ENCODE data around the gene SSTR5.

The SSTR5 gene

DNA sequence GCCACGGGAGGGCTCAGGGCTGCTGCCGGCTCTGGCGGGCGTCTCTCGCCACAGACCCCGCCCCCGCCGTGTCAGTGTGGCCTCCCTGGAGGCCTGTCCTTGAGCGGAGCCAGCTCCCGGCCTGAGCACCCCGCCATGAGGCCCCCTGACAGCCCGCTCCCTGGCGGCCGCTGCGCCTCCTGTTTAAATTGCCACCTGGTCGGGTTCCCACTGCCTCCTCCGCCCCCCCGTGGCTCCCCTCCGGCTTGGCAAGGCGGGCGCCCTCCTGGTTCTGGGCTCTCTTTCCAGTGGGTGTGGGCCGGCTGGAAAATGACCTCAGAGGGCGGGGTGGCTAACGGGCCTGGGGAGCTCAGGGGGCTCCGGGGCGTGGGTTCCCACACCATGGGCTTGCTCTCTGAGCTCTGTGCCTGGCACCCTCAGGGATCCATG lies 42.1 kb upstream of the SSTR5 start:
- no peak for TF ChIP-seq TAF1 (IDR thresholded peaks at IDR 0.05; ENCODE audit: borderline replicate concordance, insufficient read depth, low read length)
- TF ChIP-seq SIN3A (IDR thresholded peaks at IDR 0.05; ENCODE audit: borderline replicate concordance, insufficient read depth, low read length) = no peak
- no peak for TF ChIP-seq FOXP2 (optimal IDR thresholded peaks at IDR 0.05; ENCODE audit: borderline replicate concordance, extremely low read depth, extremely low read length, insufficient read depth)
- TF ChIP-seq, protein P1, sequence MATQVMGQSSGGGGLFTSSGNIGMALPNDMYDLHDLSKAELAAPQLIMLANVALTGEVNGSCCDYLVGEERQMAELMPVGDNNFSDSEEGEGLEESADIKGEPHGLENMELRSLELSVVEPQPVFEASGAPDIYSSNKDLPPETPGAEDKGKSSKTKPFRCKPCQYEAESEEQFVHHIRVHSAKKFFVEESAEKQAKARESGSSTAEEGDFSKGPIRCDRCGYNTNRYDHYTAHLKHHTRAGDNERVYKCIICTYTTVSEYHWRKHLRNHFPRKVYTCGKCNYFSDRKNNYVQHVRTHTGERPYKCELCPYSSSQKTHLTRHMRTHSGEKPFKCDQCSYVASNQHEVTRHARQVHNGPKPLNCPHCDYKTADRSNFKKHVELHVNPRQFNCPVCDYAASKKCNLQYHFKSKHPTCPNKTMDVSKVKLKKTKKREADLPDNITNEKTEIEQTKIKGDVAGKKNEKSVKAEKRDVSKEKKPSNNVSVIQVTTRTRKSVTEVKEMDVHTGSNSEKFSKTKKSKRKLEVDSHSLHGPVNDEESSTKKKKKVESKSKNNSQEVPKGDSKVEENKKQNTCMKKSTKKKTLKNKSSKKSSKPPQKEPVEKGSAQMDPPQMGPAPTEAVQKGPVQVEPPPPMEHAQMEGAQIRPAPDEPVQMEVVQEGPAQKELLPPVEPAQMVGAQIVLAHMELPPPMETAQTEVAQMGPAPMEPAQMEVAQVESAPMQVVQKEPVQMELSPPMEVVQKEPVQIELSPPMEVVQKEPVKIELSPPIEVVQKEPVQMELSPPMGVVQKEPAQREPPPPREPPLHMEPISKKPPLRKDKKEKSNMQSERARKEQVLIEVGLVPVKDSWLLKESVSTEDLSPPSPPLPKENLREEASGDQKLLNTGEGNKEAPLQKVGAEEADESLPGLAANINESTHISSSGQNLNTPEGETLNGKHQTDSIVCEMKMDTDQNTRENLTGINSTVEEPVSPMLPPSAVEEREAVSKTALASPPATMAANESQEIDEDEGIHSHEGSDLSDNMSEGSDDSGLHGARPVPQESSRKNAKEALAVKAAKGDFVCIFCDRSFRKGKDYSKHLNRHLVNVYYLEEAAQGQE (IDR thresholded peaks at IDR 0.05; ENCODE audit: insufficient read depth in 1 of 2, low read depth in 2 of 2, low read length in 2 of 2) = no peak
- no peak for TF ChIP-seq POLR2AphosphoS5 (IDR thresholded peaks at IDR 0.05; ENCODE audit: low read depth, low read length)

DNA sequence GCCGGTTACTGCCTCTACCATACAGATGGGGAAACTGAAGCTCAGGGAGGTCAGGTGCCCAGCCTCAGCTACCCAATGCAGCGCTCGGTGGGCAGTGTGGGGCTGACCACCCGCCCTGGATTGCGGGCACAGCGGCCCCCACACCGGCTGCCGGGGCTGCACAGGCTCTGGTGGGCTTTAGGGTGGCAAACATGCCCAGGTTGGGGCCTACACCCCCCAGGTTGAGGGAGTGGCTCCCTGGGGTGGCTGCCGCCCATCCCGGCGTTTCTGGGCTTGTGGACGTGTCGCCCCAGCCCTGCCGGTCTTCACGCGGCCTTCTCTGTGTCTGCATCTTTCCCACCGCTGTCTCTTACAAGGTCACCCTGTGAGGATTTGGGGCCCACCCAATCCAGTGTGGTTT lies 40.9 kb upstream of the SSTR5 start:
- TF ChIP-seq TAF1 (IDR thresholded peaks at IDR 0.05; ENCODE audit: borderline replicate concordance, insufficient read depth, low read length) = no peak
- no peak for TF ChIP-seq FOXP2 (optimal IDR thresholded peaks at IDR 0.05; ENCODE audit: borderline replicate concordance, extremely low read depth, extremely low read length, insufficient read depth)
- TF ChIP-seq, protein P1 (IDR thresholded peaks at IDR 0.05; ENCODE audit: insufficient read depth in 1 of 2, low read depth in 2 of 2, low read length in 2 of 2) = no peak
- no peak for TF ChIP-seq SIN3A (IDR thresholded peaks at IDR 0.05; ENCODE audit: borderline replicate concordance, insufficient read depth, low read length)
- no peak for TF ChIP-seq POLR2AphosphoS5 (IDR thresholded peaks at IDR 0.05; ENCODE audit: low read depth, low read length)

DNA sequence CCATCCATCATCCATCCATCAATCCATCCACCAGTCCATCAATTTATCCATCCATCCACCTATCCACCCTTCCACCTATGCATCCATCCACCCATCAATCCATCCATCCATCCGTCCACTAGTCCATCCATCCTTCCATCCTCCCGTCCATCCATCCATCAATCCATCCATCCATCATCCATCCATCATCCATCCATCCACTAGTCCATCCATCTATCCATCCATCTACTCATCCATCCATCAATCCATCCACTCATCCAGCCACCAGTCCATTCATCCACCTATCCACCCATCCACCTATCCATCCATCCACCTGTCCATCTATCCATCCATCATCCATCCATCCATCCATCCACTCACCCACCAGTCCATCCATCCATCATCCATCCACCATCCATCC lies 39.9 kb upstream of the SSTR5 start:
- TF ChIP-seq, protein P1 (IDR thresholded peaks at IDR 0.05; ENCODE audit: insufficient read depth in 1 of 2, low read depth in 2 of 2, low read length in 2 of 2) = no peak
- no peak for TF ChIP-seq POLR2AphosphoS5 (IDR thresholded peaks at IDR 0.05; ENCODE audit: low read depth, low read length)
- TF ChIP-seq TAF1 (IDR thresholded peaks at IDR 0.05; ENCODE audit: borderline replicate concordance, insufficient read depth, low read length) = no peak
- TF ChIP-seq SIN3A (IDR thresholded peaks at IDR 0.05; ENCODE audit: borderline replicate concordance, insufficient read depth, low read length) = no peak
- no peak for TF ChIP-seq FOXP2 (optimal IDR thresholded peaks at IDR 0.05; ENCODE audit: borderline replicate concordance, extremely low read depth, extremely low read length, insufficient read depth)

DNA sequence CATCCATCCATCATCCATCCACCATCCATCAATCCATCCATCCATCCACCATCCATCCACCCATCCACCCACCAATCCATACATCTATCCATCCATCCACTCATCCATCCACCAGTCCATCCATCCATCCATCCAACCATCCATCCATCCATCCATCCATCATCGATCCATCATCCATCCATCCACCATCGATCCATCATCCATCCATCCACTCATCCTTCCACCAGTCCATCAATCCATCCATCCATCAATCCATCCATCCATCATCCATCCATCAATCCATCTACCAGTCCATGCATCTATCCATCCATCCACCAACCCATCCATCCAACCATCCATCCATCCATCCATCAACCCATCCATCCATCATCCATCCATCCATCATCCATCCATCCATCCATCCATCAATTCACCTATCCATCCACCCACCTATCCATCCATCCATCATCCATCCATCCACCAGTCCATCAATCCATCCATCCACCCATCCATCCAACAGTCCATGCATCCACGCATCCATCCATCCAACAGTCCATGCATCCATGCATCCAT lies 39.3 kb upstream of the SSTR5 start:
- TF ChIP-seq SIN3A (IDR thresholded peaks at IDR 0.05; ENCODE audit: borderline replicate concordance, insufficient read depth, low read length) (no peak), TAF1 (IDR thresholded peaks at IDR 0.05; ENCODE audit: borderline replicate concordance, insufficient read depth, low read length) (no peak), POLR2AphosphoS5 (IDR thresholded peaks at IDR 0.05; ENCODE audit: low read depth, low read length) (no peak), FOXP2 (optimal IDR thresholded peaks at IDR 0.05; ENCODE audit: borderline replicate concordance, extremely low read depth, extremely low read length, insufficient read depth) (no peak)
- TF ChIP-seq, protein P1 (IDR thresholded peaks at IDR 0.05; ENCODE audit: insufficient read depth in 1 of 2, low read depth in 2 of 2, low read length in 2 of 2) = no peak

Measured in PFSK-1 (cell line).